Activated naive CD4-positive, alpha-beta T cell treated with anti-CD3 and anti-CD28 coated beads, Interleukin-2, amount 50 U/mL, for 24 hours (primary cell): ENCODE results near the gene CLASP2.

Source experiments
- H3K27ac Mint-ChIP-seq: one replicate; pipeline ENCODE4 v1.8.0; 2021; ENCODE audit warnings: mild to moderate bottlenecking, mixed read lengths
- H3K27me3 Mint-ChIP-seq: one replicate; pipeline ENCODE4 v1.8.0; 2021; ENCODE audit warnings: mixed read lengths
- H3K36me3 Mint-ChIP-seq: one replicate; pipeline ENCODE4 v1.8.0; 2021; ENCODE audit warnings: mixed read lengths
- H3K4me1 Mint-ChIP-seq: one replicate; pipeline ENCODE4 v1.8.0; 2021; ENCODE audit warnings: mixed read lengths
- H3K4me3 Mint-ChIP-seq: one replicate; pipeline ENCODE4 v1.8.0; 2021; ENCODE audit warnings: mild to moderate bottlenecking, mixed read lengths
- H3K9me3 Mint-ChIP-seq: one replicate; pipeline ENCODE4 v1.8.0; 2021; ENCODE audit warnings: mixed read lengths

The CLASP2 gene

GRCh38 chr3:33624756-33625155, 93.3 kb downstream of the CLASP2 start:
- Mint-ChIP-seq H3K4me3 (no peak overlapping the region), H3K9me3 (no peaks in the 10 kb centered on the region), H3K4me1 (no peaks in the 10 kb centered on the region), H3K27ac (no peak overlapping the region), H3K36me3 (peaks cover 6% of the 10 kb centered on the region), H3K27me3 (no peaks in the 10 kb centered on the region)

GRCh38 chr3:33613041-33613440, 105.0 kb downstream of the CLASP2 start:
- Mint-ChIP-seq H3K9me3 (no peaks in the 10 kb centered on the region), H3K4me3 (no peak overlapping the region), H3K36me3 (peaks cover 12% of the 10 kb centered on the region), H3K27me3 (no peaks in the 10 kb centered on the region), H3K4me1 (no peaks in the 10 kb centered on the region), H3K27ac (no peak overlapping the region)

- Mint-ChIP-seq H3K36me3 (peaks cover 12% of the 10 kb centered on the region), H3K4me3 (no peak overlapping the region), H3K27ac (no peak overlapping the region), H3K27me3 (no peaks in the 10 kb centered on the region), H3K9me3 (no peaks in the 10 kb centered on the region), H3K4me1 (no peaks in the 10 kb centered on the region)
Measured at GRCh38 chr3:33612607-33613006, 105.4 kb downstream of the CLASP2 start.

- H3K27me3 Mint-ChIP-seq, result no peaks in the 10 kb centered on the region
- H3K4me3 Mint-ChIP-seq, result no peak overlapping the region
- H3K9me3 Mint-ChIP-seq, result no peaks in the 10 kb centered on the region
- peaks cover 32% of the 10 kb centered on the region for H3K36me3 Mint-ChIP-seq
- no peak overlapping the region for H3K27ac Mint-ChIP-seq
- H3K4me1 Mint-ChIP-seq, result no peaks in the 10 kb centered on the region
Measured at GRCh38 chr3:33602829-33603228, 115.2 kb downstream of the CLASP2 start.

GRCh38 chr3:33597257-33597689, 120.8 kb downstream of the CLASP2 start:
- H3K27ac Mint-ChIP-seq, result no peak overlapping the region
- peaks cover 22% of the 10 kb centered on the region for H3K36me3 Mint-ChIP-seq
- H3K9me3 Mint-ChIP-seq, result no peaks in the 10 kb centered on the region
- no peak overlapping the region for H3K4me3 Mint-ChIP-seq
- no peaks in the 10 kb centered on the region for H3K27me3 Mint-ChIP-seq
- H3K4me1 Mint-ChIP-seq, result no peaks in the 10 kb centered on the region

DNA sequence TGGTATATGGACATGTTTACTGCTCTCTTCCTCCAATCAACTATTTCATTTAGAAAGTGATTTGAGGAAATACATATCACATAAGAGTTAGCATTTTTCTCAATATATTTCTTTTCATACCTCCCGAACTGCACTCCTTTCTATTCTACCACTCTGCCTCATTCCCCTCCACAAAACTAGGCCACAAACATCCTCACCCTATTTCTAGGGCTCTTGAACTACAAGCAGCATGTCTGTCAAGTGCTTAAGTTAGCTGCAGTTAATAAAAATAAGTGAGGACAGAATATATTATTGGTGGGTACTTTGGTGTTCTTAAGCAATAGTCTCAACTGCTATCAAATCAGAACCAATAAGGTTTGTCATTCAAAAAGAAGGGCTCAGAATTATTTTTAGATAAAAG, 125.1 kb downstream of the CLASP2 start:
- no peaks in the 10 kb centered on the region for H3K27me3 Mint-ChIP-seq

GRCh38 chr3:33590541-33590940, 127.5 kb downstream of the CLASP2 start:
- no peak overlapping the region for H3K4me3 Mint-ChIP-seq
- no peaks in the 10 kb centered on the region for H3K4me1 Mint-ChIP-seq
- no peaks in the 10 kb centered on the region for H3K27me3 Mint-ChIP-seq
- H3K36me3 Mint-ChIP-seq, result peaks cover 6% of the 10 kb centered on the region
- H3K9me3 Mint-ChIP-seq, result no peaks in the 10 kb centered on the region
- H3K27ac Mint-ChIP-seq, result no peak overlapping the region

More for the DNA sequence above, 125.1 kb downstream of the CLASP2 start:
- no peak overlapping the region for H3K27ac Mint-ChIP-seq
- no peaks in the 10 kb centered on the region for H3K4me1 Mint-ChIP-seq
- peaks cover 5% of the 10 kb centered on the region for H3K36me3 Mint-ChIP-seq
- no peak overlapping the region for H3K4me3 Mint-ChIP-seq
- no peaks in the 10 kb centered on the region for H3K9me3 Mint-ChIP-seq

GRCh38 chr3:33586402-33586801, 131.7 kb downstream of the CLASP2 start:
- Mint-ChIP-seq H3K27ac (no peak overlapping the region), H3K4me1 (no peaks in the 10 kb centered on the region), H3K4me3 (no peak overlapping the region), H3K9me3 (no peaks in the 10 kb centered on the region), H3K27me3 (no peaks in the 10 kb centered on the region), H3K36me3 (peaks cover 10% of the 10 kb centered on the region)

GRCh38 chr3:33582234-33582633, 135.8 kb downstream of the CLASP2 start:
- no peak overlapping the region for H3K4me3 Mint-ChIP-seq
- no peaks in the 10 kb centered on the region for H3K27me3 Mint-ChIP-seq
- H3K27ac Mint-ChIP-seq, result peak overlapping the region; percentile 46
- H3K9me3 Mint-ChIP-seq, result no peaks in the 10 kb centered on the region
- no peaks in the 10 kb centered on the region for H3K4me1 Mint-ChIP-seq
- peaks cover 7% of the 10 kb centered on the region for H3K36me3 Mint-ChIP-seq

DNA sequence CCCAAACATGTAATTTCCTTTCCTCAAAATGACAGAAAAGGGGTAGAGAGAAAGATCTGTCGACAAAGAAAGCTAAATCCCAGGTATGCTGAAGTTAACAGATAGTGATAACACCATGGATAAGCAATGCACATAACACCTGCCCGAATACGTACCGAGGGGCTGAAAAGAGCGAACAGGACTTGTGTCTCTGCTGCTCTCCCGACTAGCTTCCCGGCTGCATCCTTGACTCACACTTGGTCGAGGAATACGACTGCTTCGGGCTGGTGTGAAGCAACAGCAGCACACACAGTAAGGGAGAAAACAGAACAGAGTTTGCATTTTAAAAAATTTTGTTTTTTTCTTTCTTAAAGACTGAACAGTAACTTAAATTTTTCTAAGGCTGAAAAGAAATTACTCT, 136.4 kb downstream of the CLASP2 start:
- Mint-ChIP-seq H3K27ac (no peak overlapping the region), H3K4me1 (no peaks in the 10 kb centered on the region), H3K4me3 (no peak overlapping the region), H3K9me3 (no peaks in the 10 kb centered on the region), H3K27me3 (no peaks in the 10 kb centered on the region), H3K36me3 (peaks cover 7% of the 10 kb centered on the region)

GRCh38 chr3:33579840-33580239, 138.2 kb downstream of the CLASP2 start:
- Mint-ChIP-seq H3K27ac (no peak overlapping the region), H3K4me3 (no peak overlapping the region), H3K4me1 (no peaks in the 10 kb centered on the region), H3K9me3 (no peaks in the 10 kb centered on the region), H3K27me3 (no peaks in the 10 kb centered on the region), H3K36me3 (peaks cover 8% of the 10 kb centered on the region)

- no peak overlapping the region for H3K4me3 Mint-ChIP-seq
Measured at GRCh38 chr3:33579178-33579510, 138.9 kb downstream of the CLASP2 start.

DNA sequence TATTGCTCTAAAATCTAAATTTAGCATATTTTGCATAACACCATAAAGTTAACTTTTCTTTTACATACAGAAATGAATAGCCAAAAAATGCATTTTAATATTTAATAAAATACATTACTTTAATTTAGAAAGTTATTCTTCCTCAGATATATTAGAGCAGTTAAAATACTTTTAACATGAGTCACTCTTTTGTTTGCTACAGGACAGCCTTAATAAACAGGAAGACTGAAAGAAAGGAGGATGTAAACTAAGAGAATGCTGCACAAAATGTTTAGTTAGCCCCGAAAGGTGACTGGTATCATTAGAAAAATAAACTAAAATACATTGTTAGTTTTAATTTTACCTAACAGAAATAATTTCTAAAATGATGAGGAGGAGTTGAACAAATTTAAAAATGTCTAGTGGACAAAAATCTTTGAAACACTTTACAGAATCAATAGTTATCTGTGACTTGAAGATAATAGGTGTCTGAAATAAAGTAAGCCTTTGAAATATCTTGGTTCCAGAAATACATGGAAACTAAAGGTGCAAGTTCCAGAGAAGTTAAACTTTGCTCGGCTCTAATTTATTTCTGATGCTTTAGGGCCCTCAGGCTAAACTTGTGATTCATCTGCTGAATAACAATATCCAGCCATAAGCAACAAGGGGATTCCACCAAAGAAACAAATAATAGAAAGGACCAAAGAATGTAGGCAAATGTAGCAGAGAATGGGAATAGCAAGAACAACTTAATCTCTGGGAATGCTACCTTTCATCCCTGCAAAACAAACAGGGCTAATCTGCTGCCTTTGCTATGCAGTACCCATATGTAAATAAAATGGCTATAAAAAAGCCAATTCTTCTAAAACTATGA, 139.5 kb downstream of the CLASP2 start:
- no peaks in the 10 kb centered on the region for H3K4me1 Mint-ChIP-seq
- peaks cover 10% of the 10 kb centered on the region for H3K36me3 Mint-ChIP-seq

More at GRCh38 chr3:33579178-33579510, 138.9 kb downstream of the CLASP2 start:
- no peak overlapping the region for H3K27ac Mint-ChIP-seq
- H3K27me3 Mint-ChIP-seq, result no peaks in the 10 kb centered on the region
- H3K9me3 Mint-ChIP-seq, result no peaks in the 10 kb centered on the region
- no peaks in the 10 kb centered on the region for H3K4me1 Mint-ChIP-seq
- peaks cover 8% of the 10 kb centered on the region for H3K36me3 Mint-ChIP-seq

GRCh38 chr3:33577588-33577987, 140.5 kb downstream of the CLASP2 start:
- Mint-ChIP-seq H3K27me3 (no peaks in the 10 kb centered on the region), H3K27ac (no peak overlapping the region), H3K4me1 (no peaks in the 10 kb centered on the region), H3K4me3 (no peak overlapping the region), H3K36me3 (peaks cover 15% of the 10 kb centered on the region), H3K9me3 (no peaks in the 10 kb centered on the region)

More for the DNA sequence above, 139.5 kb downstream of the CLASP2 start:
- no peak overlapping the region for H3K27ac Mint-ChIP-seq
- H3K9me3 Mint-ChIP-seq, result no peaks in the 10 kb centered on the region
- H3K27me3 Mint-ChIP-seq, result no peaks in the 10 kb centered on the region
- H3K4me3 Mint-ChIP-seq, result no peak overlapping the region

- H3K4me3 Mint-ChIP-seq, result no peak overlapping the region
- H3K4me1 Mint-ChIP-seq, result no peaks in the 10 kb centered on the region
- H3K36me3 Mint-ChIP-seq, result peaks cover 14% of the 10 kb centered on the region
- H3K9me3 Mint-ChIP-seq, result no peaks in the 10 kb centered on the region
- H3K27me3 Mint-ChIP-seq, result no peaks in the 10 kb centered on the region
- H3K27ac Mint-ChIP-seq, result no peak overlapping the region
Measured at GRCh38 chr3:33577173-33577572, 140.9 kb downstream of the CLASP2 start.

- Mint-ChIP-seq H3K36me3 (peaks cover 18% of the 10 kb centered on the region), H3K9me3 (no peaks in the 10 kb centered on the region), H3K27me3 (no peaks in the 10 kb centered on the region), H3K27ac (no peak overlapping the region), H3K4me3 (no peak overlapping the region), H3K4me1 (no peaks in the 10 kb centered on the region)
Measured at GRCh38 chr3:33575311-33575710, 142.7 kb downstream of the CLASP2 start.

DNA sequence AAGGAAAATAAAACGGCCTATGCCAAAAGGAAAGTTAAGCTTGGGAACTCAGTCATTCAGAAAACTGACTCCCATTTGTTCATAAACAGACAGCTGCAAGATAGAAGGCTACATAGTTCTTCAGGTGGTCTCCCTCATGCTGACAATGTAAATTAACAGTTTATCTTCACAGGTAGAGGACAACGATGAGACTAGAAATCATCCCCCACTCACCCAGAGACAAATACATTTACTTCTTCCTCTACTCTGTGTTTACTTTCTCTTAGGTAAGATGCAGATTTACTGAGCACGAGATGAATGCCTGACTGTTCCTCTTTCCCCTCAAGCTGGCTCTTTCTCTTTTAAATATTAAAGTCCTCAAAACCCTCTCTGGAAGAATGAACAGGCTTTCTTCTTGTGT, 160.2 kb downstream of the CLASP2 start:
- Mint-ChIP-seq H3K27ac (no peak overlapping the region), H3K4me1 (no peaks in the 10 kb centered on the region), H3K36me3 (peaks cover 17% of the 10 kb centered on the region), H3K4me3 (no peak overlapping the region), H3K27me3 (no peaks in the 10 kb centered on the region), H3K9me3 (no peaks in the 10 kb centered on the region)
